GM12873 (cell line): ENCODE measurements around the gene RGS9BP.

Experiments
- TF ChIP-seq, protein P1 (sequence below): IDR thresholded peaks from 2 replicates; pipeline ENCODE4 v1.5.1; 2012; ENCODE audit warnings: low read depth, mild to moderate bottlenecking, moderate library complexity, low read length, control low read depth; ENCODE audit not compliant: insufficient read depth; ENCODE audit errors: missing control alignments

Gene RGS9BP

DNA sequence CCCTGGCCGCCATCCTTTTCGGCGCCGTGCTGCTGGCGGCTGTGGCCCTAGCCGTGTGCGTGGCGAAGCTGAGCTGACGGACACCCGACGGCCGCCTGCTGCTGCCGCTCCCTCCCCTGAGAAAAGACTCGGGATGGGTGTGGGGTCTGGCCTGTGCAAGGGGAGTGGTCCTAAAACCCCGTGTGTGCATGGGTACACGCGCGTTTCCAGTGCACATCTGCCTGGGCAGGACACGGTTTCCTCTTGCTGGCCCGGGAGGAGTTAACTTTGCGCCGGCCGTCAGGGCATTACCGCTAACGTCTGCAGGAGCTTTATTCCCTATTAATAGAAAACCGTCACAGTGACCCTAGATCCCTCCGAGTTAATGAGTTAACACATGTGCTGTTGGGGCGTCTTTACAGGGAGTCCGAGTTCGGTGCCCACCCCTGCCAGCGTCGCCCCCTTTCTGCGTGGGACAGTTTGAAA lies 1.3 kb downstream of the RGS9BP start:
- TF ChIP-seq, protein P1, sequence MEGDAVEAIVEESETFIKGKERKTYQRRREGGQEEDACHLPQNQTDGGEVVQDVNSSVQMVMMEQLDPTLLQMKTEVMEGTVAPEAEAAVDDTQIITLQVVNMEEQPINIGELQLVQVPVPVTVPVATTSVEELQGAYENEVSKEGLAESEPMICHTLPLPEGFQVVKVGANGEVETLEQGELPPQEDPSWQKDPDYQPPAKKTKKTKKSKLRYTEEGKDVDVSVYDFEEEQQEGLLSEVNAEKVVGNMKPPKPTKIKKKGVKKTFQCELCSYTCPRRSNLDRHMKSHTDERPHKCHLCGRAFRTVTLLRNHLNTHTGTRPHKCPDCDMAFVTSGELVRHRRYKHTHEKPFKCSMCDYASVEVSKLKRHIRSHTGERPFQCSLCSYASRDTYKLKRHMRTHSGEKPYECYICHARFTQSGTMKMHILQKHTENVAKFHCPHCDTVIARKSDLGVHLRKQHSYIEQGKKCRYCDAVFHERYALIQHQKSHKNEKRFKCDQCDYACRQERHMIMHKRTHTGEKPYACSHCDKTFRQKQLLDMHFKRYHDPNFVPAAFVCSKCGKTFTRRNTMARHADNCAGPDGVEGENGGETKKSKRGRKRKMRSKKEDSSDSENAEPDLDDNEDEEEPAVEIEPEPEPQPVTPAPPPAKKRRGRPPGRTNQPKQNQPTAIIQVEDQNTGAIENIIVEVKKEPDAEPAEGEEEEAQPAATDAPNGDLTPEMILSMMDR: no peak

DNA sequence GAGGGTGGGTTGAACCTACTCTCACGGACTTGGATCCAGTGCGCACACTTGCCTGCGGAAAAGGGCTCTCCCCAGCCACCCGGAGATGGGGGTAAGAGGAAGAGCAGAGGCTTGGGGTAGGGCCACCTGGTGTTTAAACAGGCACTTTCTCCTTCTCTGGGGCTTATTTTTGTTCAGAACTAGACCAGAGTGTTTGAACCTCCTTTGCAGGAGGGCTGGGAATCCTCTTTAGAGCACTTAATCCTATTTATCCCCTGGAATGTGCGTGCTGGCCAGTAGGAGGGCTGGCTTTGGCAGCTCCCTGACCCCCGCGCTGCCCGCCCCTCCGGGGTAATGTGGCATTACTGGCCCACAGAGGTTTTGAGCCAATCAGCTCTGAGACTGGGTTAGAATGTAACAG lies 2.0 kb downstream of the RGS9BP start:
- TF ChIP-seq, protein P1: no peak

DNA sequence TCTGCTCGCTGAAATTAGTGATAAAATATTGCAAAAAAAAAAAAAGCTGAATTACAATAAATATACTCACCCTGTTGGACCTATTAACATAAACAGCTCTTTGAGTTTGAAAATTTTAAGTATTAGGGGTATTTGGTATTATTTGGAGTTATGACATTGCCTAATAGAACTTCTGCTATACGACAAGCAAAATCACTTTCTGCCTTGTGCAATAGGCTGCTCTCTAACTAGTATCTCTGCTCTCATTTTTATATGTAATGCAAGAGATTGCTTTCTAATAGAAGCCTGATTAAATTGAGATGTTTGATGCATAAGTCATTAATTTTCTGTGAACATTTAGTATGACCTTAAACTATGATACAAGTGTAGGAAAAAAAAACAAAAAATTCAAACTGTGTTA lies 5.3 kb downstream of the RGS9BP start:
- TF ChIP-seq, protein P1: no peak

DNA sequence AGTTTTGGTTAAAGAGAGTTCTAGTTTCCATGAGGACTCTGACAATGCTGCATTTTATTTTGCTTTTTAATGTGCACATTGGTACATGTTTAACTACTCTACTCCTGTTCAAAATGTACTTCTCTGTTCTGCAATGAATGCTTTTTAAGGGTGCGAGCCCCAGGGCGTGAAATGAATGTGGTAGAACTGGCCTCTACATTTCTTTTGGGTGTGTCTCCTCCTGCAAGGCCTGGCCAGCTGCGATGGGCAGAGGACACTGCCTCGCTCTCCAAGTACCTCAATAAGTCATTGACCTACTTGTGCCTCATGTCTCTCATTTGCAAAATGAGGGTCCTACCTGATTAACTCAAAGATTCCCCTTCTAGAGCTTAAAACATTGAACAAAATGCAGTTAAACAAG lies 6.7 kb downstream of the RGS9BP start:
- TF ChIP-seq, protein P1: no peak

DNA sequence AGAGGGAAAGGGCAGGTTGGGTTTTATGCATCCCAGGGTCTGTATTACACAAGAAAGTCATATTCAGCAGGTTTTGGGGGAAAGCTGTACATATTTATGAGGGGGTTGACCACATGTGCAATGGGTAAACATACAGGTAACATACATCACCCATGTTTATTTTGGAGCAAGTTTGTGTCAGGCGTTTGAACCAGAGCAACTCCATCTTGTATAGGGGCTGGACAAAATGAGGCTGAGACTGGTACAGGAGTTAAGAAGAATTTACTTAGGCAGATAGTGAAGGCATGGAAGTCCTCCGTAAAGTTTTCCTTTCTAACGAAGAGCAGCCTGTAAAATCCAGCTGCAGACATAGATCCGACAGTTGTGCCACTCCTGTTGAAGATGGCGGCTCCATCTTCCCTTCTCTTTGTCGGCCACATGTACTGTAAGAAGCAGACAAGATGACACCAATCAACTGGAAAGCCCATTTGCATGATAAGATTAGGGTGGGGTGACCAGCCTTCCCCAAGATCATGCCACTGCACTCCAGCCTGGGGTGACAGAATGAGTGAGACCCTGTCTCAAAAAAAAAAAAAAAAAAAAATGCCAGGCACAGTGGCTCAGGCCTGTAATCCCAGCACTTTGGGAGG lies 11.3 kb downstream of the RGS9BP start:
- TF ChIP-seq, protein P1: no peak

DNA sequence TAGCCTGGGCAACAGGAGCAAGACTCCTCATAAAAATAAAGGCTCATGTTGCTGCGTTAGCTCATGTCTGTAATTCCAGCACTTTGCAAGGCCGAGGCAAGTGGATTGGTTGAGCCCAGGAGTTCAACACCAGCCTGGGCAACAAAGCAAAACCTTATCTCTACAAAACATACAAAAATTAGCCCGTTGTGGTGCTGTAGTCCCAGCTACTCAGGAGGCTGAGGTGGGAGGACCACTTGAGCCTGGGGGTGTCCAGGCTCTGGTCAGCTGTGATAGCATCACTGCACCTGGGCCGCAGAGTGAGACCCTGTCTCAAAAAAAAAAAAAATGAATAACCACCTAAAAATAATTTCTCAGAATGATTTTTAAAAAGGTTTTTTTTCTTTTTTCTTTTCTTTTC lies 12.0 kb downstream of the RGS9BP start:
- TF ChIP-seq, protein P1: no peak

DNA sequence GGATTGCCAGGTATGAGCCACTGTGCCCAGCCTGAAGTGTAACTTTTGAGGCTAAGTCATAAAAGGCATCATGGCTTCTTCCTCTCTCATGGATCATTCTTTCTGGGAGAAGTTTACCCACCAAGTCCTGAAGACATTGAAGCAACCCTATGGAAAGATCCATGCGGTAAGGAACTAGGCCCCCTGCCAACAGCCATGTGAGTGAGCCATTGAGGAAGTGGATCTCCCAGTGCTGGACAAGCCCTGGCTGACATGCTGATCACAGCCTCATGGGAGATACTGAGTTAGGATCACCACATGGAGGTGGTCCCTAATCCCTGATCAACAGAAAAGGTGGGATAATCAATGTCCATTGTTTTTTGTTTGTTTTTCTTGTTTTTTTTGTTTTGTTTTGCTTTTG lies 12.7 kb downstream of the RGS9BP start:
- TF ChIP-seq, protein P1: no peak
